Fibroblast of villous mesenchyme (primary cell): ENCODE data around the gene SLC22A23. TPM values are rescaled to one million over a fixed set of nuclear protein-coding genes. Genes with fewer than 3 reads are reported as not detected.

Experiments used
- DNase-seq: peaks from one replicate; pipeline ENCODE4 v3.0.0-alpha.2; 2010; ENCODE audit warnings: low read depth
- H3K4me3 ChIP-seq: 2 replicates; pipeline ENCODE4 v1.5.1; 2011; ENCODE audit warnings: low read depth, mild to moderate bottlenecking, low read length
- CTCF ChIP-seq: IDR thresholded peaks from 2 replicates; pipeline ENCODE4 v1.5.1; 2012; ENCODE audit warnings: low read depth, mild to moderate bottlenecking, low read length; ENCODE audit not compliant: insufficient read depth
- total RNA-seq: library from RNA; depleted of rRNA; stranded (reverse); fragments of >200 nt; gene quantifications from 2 replicates; pipeline ENCODE4 v1.2.3, GENCODE V29; 2012

SLC22A23 gene
- total RNA-seq, 1 donor = 2.2 TPM

GRCh38 chr6:3239110-3239830, 217.6 kb downstream of the SLC22A23 start:
- no peak overlapping the region for H3K4me3 ChIP-seq
- peak; percentile 21 for TF ChIP-seq CTCF
- DNase-seq = no peak

GRCh38 chr6:3237761-3238662, 218.8 kb downstream of the SLC22A23 start:
- DNase-seq = peak; percentile 16
- H3K4me3 ChIP-seq = no peak overlapping the region
- TF ChIP-seq CTCF = no peak

GRCh38 chr6:3236005-3236404, 220.8 kb downstream of the SLC22A23 start:
- no peak overlapping the region for H3K4me3 ChIP-seq

GRCh38 chr6:3235486-3235885, 221.4 kb downstream of the SLC22A23 start:
- TF ChIP-seq CTCF = no peak
- no peak for DNase-seq
- H3K4me3 ChIP-seq = no peak overlapping the region

More at GRCh38 chr6:3236005-3236404, 220.8 kb downstream of the SLC22A23 start:
- no peak for DNase-seq
- no peak for TF ChIP-seq CTCF

- no peak overlapping the region for H3K4me3 ChIP-seq
- no peak for TF ChIP-seq CTCF
- no peak for DNase-seq
Measured at GRCh38 chr6:3233904-3234303, 222.9 kb downstream of the SLC22A23 start.

- no peak for DNase-seq
- no peak for TF ChIP-seq CTCF
- H3K4me3 ChIP-seq = no peak overlapping the region
Measured at GRCh38 chr6:3233321-3233720, 223.5 kb downstream of the SLC22A23 start.
